HTR-8/SVneo (cell line): ENCODE measurements around the gene LONRF2.

Experiments used
- DNase-seq: peaks from one replicate; pipeline ENCODE4 v3.0.0; 2011; ENCODE audit warnings: low spot score, mixed read lengths; ENCODE audit not compliant: insufficient read length
- FAIRE-seq: peaks from 2 replicates; lab custom pipeline; 2011; peaks lifted over from hg19 to GRCh38; lab: Jason Lieb, UNC

Gene LONRF2

GRCh38 chr2:100277540-100278207 is 44.6 kb downstream of the LONRF2 start:
- FAIRE-seq (no peak), DNase-seq (no peak)

- FAIRE-seq: no peak
- DNase-seq: no peak
Measured at GRCh38 chr2:100276716-100277115, 45.6 kb downstream of the LONRF2 start.

- no peak for DNase-seq
- FAIRE-seq: no peak
Measured at GRCh38 chr2:100275200-100275589, 47.1 kb downstream of the LONRF2 start.

GRCh38 chr2:100274566-100275199 is 47.6 kb downstream of the LONRF2 start:
- DNase-seq (no peak), FAIRE-seq (no peak)

- no peak for FAIRE-seq
- no peak for DNase-seq
Measured at GRCh38 chr2:100274076-100274475, 48.2 kb downstream of the LONRF2 start.

- DNase-seq: no peak
- FAIRE-seq: no peak
Measured at GRCh38 chr2:100273387-100273786, 48.9 kb downstream of the LONRF2 start.

GRCh38 chr2:100272841-100273329 is 49.4 kb downstream of the LONRF2 start:
- no peak for DNase-seq
- FAIRE-seq: no peak

- DNase-seq (no peak), FAIRE-seq (no peak)
Measured at GRCh38 chr2:100271210-100271609, 51.1 kb downstream of the LONRF2 start.

- FAIRE-seq: no peak
- DNase-seq: no peak
Measured at GRCh38 chr2:100270381-100271146, 51.7 kb downstream of the LONRF2 start.

- no peak for FAIRE-seq
- DNase-seq: no peak
Measured at GRCh38 chr2:100269889-100270288, 52.4 kb downstream of the LONRF2 start.

- FAIRE-seq: no peak
- DNase-seq: no peak
Measured at GRCh38 chr2:100268986-100269385, 53.3 kb downstream of the LONRF2 start.

GRCh38 chr2:100267751-100268150 is 54.5 kb downstream of the LONRF2 start:
- FAIRE-seq: no peak
- no peak for DNase-seq

- FAIRE-seq: no peak
Measured at GRCh38 chr2:100266126-100266525, 56.2 kb downstream of the LONRF2 start.

GRCh38 chr2:100265226-100265625 is 57.1 kb downstream of the LONRF2 start:
- DNase-seq: no peak
- FAIRE-seq: no peak

More at GRCh38 chr2:100266126-100266525, 56.2 kb downstream of the LONRF2 start:
- no peak for DNase-seq

GRCh38 chr2:100264651-100265050 is 57.6 kb downstream of the LONRF2 start:
- FAIRE-seq (no peak), DNase-seq (no peak)

GRCh38 chr2:100264121-100264520 is 58.2 kb downstream of the LONRF2 start:
- no peak for DNase-seq
- no peak for FAIRE-seq

- FAIRE-seq (peak; percentile 57), DNase-seq (peak; percentile 68)
Measured at GRCh38 chr2:100262555-100263320, 59.6 kb downstream of the LONRF2 start.

GRCh38 chr2:100262046-100262445 is 60.3 kb downstream of the LONRF2 start:
- no peak for DNase-seq
- FAIRE-seq: no peak

GRCh38 chr2:100260712-100261620 is 61.3 kb downstream of the LONRF2 start:
- peak; percentile 65 for FAIRE-seq
- DNase-seq: peak; percentile 86
